ENCODE measurements around the gene GPC6.
A peak's percentile ranks its signal among the peaks of the same experiment; 100 is the strongest.

Gene GPC6

GRCh38 chr13:93698016-93698613, 471.5 kb downstream of the GPC6 start:
- no peaks in the 10 kb centered on the region for H3K4me1 ChIP-seq (ENCODE audit: control insufficient read depth, insufficient read depth, low read length)
- H3K9ac ChIP-seq (ENCODE audit: low read length), result no peak overlapping the region
- H3K9me3 ChIP-seq (ENCODE audit: control insufficient read depth, low read length), result peaks cover 5% of the 10 kb centered on the region
- no peak for DNase-seq (ENCODE audit: low read depth)
- no peaks in the 10 kb centered on the region for H3K36me3 ChIP-seq (ENCODE audit: control insufficient read depth, insufficient read depth, low read length, severe bottlenecking)
- no peaks in the 10 kb centered on the region for H3K27me3 ChIP-seq (replicated peaks; ENCODE audit: control insufficient read depth, insufficient read depth, low read length)
- no peak overlapping the region for H3K4me3 ChIP-seq (ENCODE audit: low read length)

GRCh38 chr13:93700115-93700514, 473.5 kb downstream of the GPC6 start:
- no peak overlapping the region for H3K4me3 ChIP-seq (ENCODE audit: low read length)
- DNase-seq (ENCODE audit: low read depth), result peak; percentile 61
- H3K4me1 ChIP-seq (ENCODE audit: control insufficient read depth, insufficient read depth, low read length), result no peaks in the 10 kb centered on the region
- H3K36me3 ChIP-seq (ENCODE audit: control insufficient read depth, insufficient read depth, low read length, severe bottlenecking), result no peaks in the 10 kb centered on the region
- no peaks in the 10 kb centered on the region for H3K27me3 ChIP-seq (replicated peaks; ENCODE audit: control insufficient read depth, insufficient read depth, low read length)
- peaks cover 5% of the 10 kb centered on the region for H3K9me3 ChIP-seq (ENCODE audit: control insufficient read depth, low read length)
- H3K9ac ChIP-seq (ENCODE audit: low read length), result no peak overlapping the region

- no peaks in the 10 kb centered on the region for H3K27me3 ChIP-seq (replicated peaks; ENCODE audit: control insufficient read depth, insufficient read depth, low read length)
- H3K36me3 ChIP-seq (ENCODE audit: control insufficient read depth, insufficient read depth, low read length, severe bottlenecking), result no peaks in the 10 kb centered on the region
- DNase-seq (ENCODE audit: low read depth), result no peak
- H3K9me3 ChIP-seq (ENCODE audit: control insufficient read depth, low read length), result no peaks in the 10 kb centered on the region
- peaks cover 11% of the 10 kb centered on the region for H3K4me1 ChIP-seq (ENCODE audit: control insufficient read depth, insufficient read depth, low read length)
- no peak overlapping the region for H3K9ac ChIP-seq (ENCODE audit: low read length)
- no peak overlapping the region for H3K4me3 ChIP-seq (ENCODE audit: low read length)
Measured at GRCh38 chr13:93708308-93709075, 481.9 kb downstream of the GPC6 start.

- H3K27me3 ChIP-seq (replicated peaks; ENCODE audit: control insufficient read depth, insufficient read depth, low read length), result no peaks in the 10 kb centered on the region
- peaks cover 9% of the 10 kb centered on the region for H3K9me3 ChIP-seq (ENCODE audit: control insufficient read depth, low read length)
- H3K4me1 ChIP-seq (ENCODE audit: control insufficient read depth, insufficient read depth, low read length), result peaks cover 11% of the 10 kb centered on the region
- H3K36me3 ChIP-seq (ENCODE audit: control insufficient read depth, insufficient read depth, low read length, severe bottlenecking), result no peaks in the 10 kb centered on the region
- DNase-seq (ENCODE audit: low read depth), result peak; percentile 65
- H3K9ac ChIP-seq (ENCODE audit: low read length), result no peak overlapping the region
- peak overlapping the region; percentile 13 for H3K4me3 ChIP-seq (ENCODE audit: low read length)
Measured at GRCh38 chr13:93709506-93710244, 483.1 kb downstream of the GPC6 start.

GRCh38 chr13:93714171-93714570, 487.6 kb downstream of the GPC6 start:
- DNase-seq (ENCODE audit: low read depth), result no peak
- Histone ChIP-seq H3K36me3 (ENCODE audit: control insufficient read depth, insufficient read depth, low read length, severe bottlenecking) (no peaks in the 10 kb centered on the region), H3K9me3 (ENCODE audit: control insufficient read depth, low read length) (peaks cover 9% of the 10 kb centered on the region), H3K4me1 (ENCODE audit: control insufficient read depth, insufficient read depth, low read length) (peaks cover 8% of the 10 kb centered on the region), H3K9ac (ENCODE audit: low read length) (no peak overlapping the region), H3K4me3 (ENCODE audit: low read length) (no peak overlapping the region), H3K27me3 (replicated peaks; ENCODE audit: control insufficient read depth, insufficient read depth, low read length) (no peaks in the 10 kb centered on the region)

GRCh38 chr13:93715866-93716265, 489.3 kb downstream of the GPC6 start:
- no peak overlapping the region for H3K4me3 ChIP-seq (ENCODE audit: low read length)
- DNase-seq (ENCODE audit: low read depth), result no peak
- H3K27me3 ChIP-seq (replicated peaks; ENCODE audit: control insufficient read depth, insufficient read depth, low read length), result no peaks in the 10 kb centered on the region
- no peaks in the 10 kb centered on the region for H3K36me3 ChIP-seq (ENCODE audit: control insufficient read depth, insufficient read depth, low read length, severe bottlenecking)
- H3K4me1 ChIP-seq (ENCODE audit: control insufficient read depth, insufficient read depth, low read length), result no peaks in the 10 kb centered on the region
- H3K9ac ChIP-seq (ENCODE audit: low read length), result no peak overlapping the region
- peaks cover 13% of the 10 kb centered on the region for H3K9me3 ChIP-seq (ENCODE audit: control insufficient read depth, low read length)

- H3K27me3 ChIP-seq (replicated peaks; ENCODE audit: control insufficient read depth, insufficient read depth, low read length), result no peaks in the 10 kb centered on the region
- H3K36me3 ChIP-seq (ENCODE audit: control insufficient read depth, insufficient read depth, low read length, severe bottlenecking), result no peaks in the 10 kb centered on the region
- H3K9me3 ChIP-seq (ENCODE audit: control insufficient read depth, low read length), result peaks cover 13% of the 10 kb centered on the region
- no peak overlapping the region for H3K4me3 ChIP-seq (ENCODE audit: low read length)
- no peak for DNase-seq (ENCODE audit: low read depth)
- H3K4me1 ChIP-seq (ENCODE audit: control insufficient read depth, insufficient read depth, low read length), result no peaks in the 10 kb centered on the region
- H3K9ac ChIP-seq (ENCODE audit: low read length), result no peak overlapping the region
Measured at GRCh38 chr13:93716623-93717022, 490.0 kb downstream of the GPC6 start.

- Histone ChIP-seq H3K4me1 (ENCODE audit: control insufficient read depth, insufficient read depth, low read length) (peaks cover 23% of the 10 kb centered on the region), H3K4me3 (ENCODE audit: low read length) (no peak overlapping the region), H3K27me3 (replicated peaks; ENCODE audit: control insufficient read depth, insufficient read depth, low read length) (no peaks in the 10 kb centered on the region), H3K9me3 (ENCODE audit: control insufficient read depth, low read length) (peaks cover 4% of the 10 kb centered on the region), H3K9ac (ENCODE audit: low read length) (no peak overlapping the region), H3K36me3 (ENCODE audit: control insufficient read depth, insufficient read depth, low read length, severe bottlenecking) (no peaks in the 10 kb centered on the region)
- no peak for DNase-seq (ENCODE audit: low read depth)
Measured at GRCh38 chr13:93721483-93721882, 494.9 kb downstream of the GPC6 start.

- H3K36me3 ChIP-seq (ENCODE audit: control insufficient read depth, insufficient read depth, low read length, severe bottlenecking), result no peaks in the 10 kb centered on the region
- no peaks in the 10 kb centered on the region for H3K27me3 ChIP-seq (replicated peaks; ENCODE audit: control insufficient read depth, insufficient read depth, low read length)
- no peak overlapping the region for H3K9ac ChIP-seq (ENCODE audit: low read length)
- DNase-seq (ENCODE audit: low read depth), result peak; percentile 24
- peaks cover 32% of the 10 kb centered on the region for H3K4me1 ChIP-seq (ENCODE audit: control insufficient read depth, insufficient read depth, low read length)
- peaks cover 4% of the 10 kb centered on the region for H3K9me3 ChIP-seq (ENCODE audit: control insufficient read depth, low read length)
- no peak overlapping the region for H3K4me3 ChIP-seq (ENCODE audit: low read length)
Measured at GRCh38 chr13:93723316-93723715, 496.7 kb downstream of the GPC6 start.

- no peak overlapping the region for H3K4me3 ChIP-seq (ENCODE audit: low read length)
- no peaks in the 10 kb centered on the region for H3K36me3 ChIP-seq (ENCODE audit: control insufficient read depth, insufficient read depth, low read length, severe bottlenecking)
- no peak overlapping the region for H3K9ac ChIP-seq (ENCODE audit: low read length)
- DNase-seq (ENCODE audit: low read depth), result no peak
- H3K4me1 ChIP-seq (ENCODE audit: control insufficient read depth, insufficient read depth, low read length), result peaks cover 32% of the 10 kb centered on the region
- peaks cover 4% of the 10 kb centered on the region for H3K9me3 ChIP-seq (ENCODE audit: control insufficient read depth, low read length)
- no peaks in the 10 kb centered on the region for H3K27me3 ChIP-seq (replicated peaks; ENCODE audit: control insufficient read depth, insufficient read depth, low read length)
Measured at GRCh38 chr13:93724187-93724586, 497.6 kb downstream of the GPC6 start.

GRCh38 chr13:93726173-93726957, 499.8 kb downstream of the GPC6 start:
- Histone ChIP-seq H3K27me3 (replicated peaks; ENCODE audit: control insufficient read depth, insufficient read depth, low read length) (no peaks in the 10 kb centered on the region), H3K9ac (ENCODE audit: low read length) (peak overlapping the region; percentile 28), H3K36me3 (ENCODE audit: control insufficient read depth, insufficient read depth, low read length, severe bottlenecking) (no peaks in the 10 kb centered on the region), H3K9me3 (ENCODE audit: control insufficient read depth, low read length) (no peaks in the 10 kb centered on the region), H3K4me3 (ENCODE audit: low read length) (peak overlapping the region; percentile 67), H3K4me1 (ENCODE audit: control insufficient read depth, insufficient read depth, low read length) (peaks cover 32% of the 10 kb centered on the region)
- DNase-seq (ENCODE audit: low read depth), result peak; percentile 65

All from adipocyte (in vitro differentiated cells).